HEK293 (cell line): ENCODE results near the gene WDR4.

Source experiments
- CTCF ChIA-PET: fragments of 350-600 bp; formaldehyde crosslinking; extraction: SDS; loops from one replicate; lab custom pipeline; 2021; ENCODE audit warnings: antibody characterized with exemption; lab: Yijun Ruan, JAX
- POLR2A ChIA-PET: fragments of 300-600 bp; formaldehyde crosslinking; extraction: SDS; loops from one replicate; lab custom pipeline; 2020; ENCODE audit warnings: antibody characterized with exemption, inconsistent platforms; lab: Yijun Ruan, JAX
- H3K27ac ChIP-seq: fragments of 200-500 bp; sonication (Bioruptor generic); 2 replicates; pipeline ENCODE4 v1.5.1; 2014; ENCODE audit warnings: low read depth, low read length, control low read depth, inconsistent platforms; ENCODE audit errors: extremely low read depth
- H3K36me3 ChIP-seq, 2 experiments: fragments of 200-500 bp in 1 of 2; sonication (Bioruptor generic) in 1 of 2; 1 replicate in 1 of 2; 2 replicates in 1 of 2; pipeline ENCODE4 v1.5.1; 2014 to 2017; ENCODE audit warnings: inconsistent platforms in 2 of 2, low read length in 2 of 2; ENCODE audit not compliant: control insufficient read depth in 2 of 2, insufficient read depth in 1 of 2
- H3K4me1 ChIP-seq: fragments of 200-500 bp; sonication (Bioruptor generic); 2 replicates; pipeline ENCODE4 v1.5.1; 2014; ENCODE audit warnings: mild to moderate bottlenecking, low read length, inconsistent platforms; ENCODE audit not compliant: control insufficient read depth, insufficient read depth
- H3K4me3 ChIP-seq: 2 replicates; pipeline ENCODE4 v1.5.1; 2011; ENCODE audit warnings: low read depth, mild to moderate bottlenecking, control low read depth, low read length, moderate library complexity
- H3K9me3 ChIP-seq: fragments of 200-500 bp; sonication (Bioruptor generic); 2 replicates; pipeline ENCODE4 v1.5.1; 2014; ENCODE audit warnings: low read depth, low read length, inconsistent platforms; ENCODE audit not compliant: control insufficient read depth, insufficient read depth
- KLF1 ChIP-seq: fragments of 450-650 bp; formaldehyde crosslinking; IDR thresholded peaks from 2 replicates; pipeline ENCODE4 v1.5.1; 2016; ENCODE audit warnings: missing biosample characterization, missing genetic modification characterization
- KLF16 ChIP-seq: fragments of 450-650 bp; formaldehyde crosslinking; IDR thresholded peaks from 2 replicates; pipeline ENCODE4 v1.5.1; 2017; ENCODE audit warnings: missing biosample characterization, missing genetic modification characterization
- MEIS1 ChIP-seq: sonication (generic); formaldehyde crosslinking; IDR thresholded peaks from 2 replicates; pipeline ENCODE4 v1.8.1; 2022; ENCODE audit warnings: missing genetic modification reagents, mild to moderate bottlenecking, borderline replicate concordance
- OSR2 ChIP-seq: fragments of 450-650 bp; formaldehyde crosslinking; IDR thresholded peaks from 2 replicates; pipeline ENCODE4 v1.5.1; 2016; ENCODE audit warnings: missing biosample characterization, missing genetic modification characterization
- OVOL3 ChIP-seq: fragments of 450-650 bp; formaldehyde crosslinking; IDR thresholded peaks from 2 replicates; pipeline ENCODE4 v1.5.1; 2016; ENCODE audit warnings: missing biosample characterization, missing genetic modification characterization
- RBAK ChIP-seq: fragments of 450-650 bp; formaldehyde crosslinking; IDR thresholded peaks from 2 replicates; pipeline ENCODE4 v1.5.1; 2016; ENCODE audit warnings: missing biosample characterization, missing genetic modification characterization
- REPIN1 ChIP-seq: fragments of 450-650 bp; formaldehyde crosslinking; IDR thresholded peaks from 2 replicates; pipeline ENCODE4 v1.5.1; 2017; ENCODE audit warnings: missing biosample characterization, missing genetic modification characterization, low read depth
- ZBTB21 ChIP-seq: fragments of 450-650 bp; formaldehyde crosslinking; IDR thresholded peaks from 2 replicates; pipeline ENCODE4 v1.5.1; 2017; ENCODE audit warnings: missing biosample characterization, missing genetic modification characterization
- ZBTB48 ChIP-seq: fragments of 450-650 bp; formaldehyde crosslinking; IDR thresholded peaks from 2 replicates; pipeline ENCODE4 v1.5.1; 2016; ENCODE audit warnings: missing biosample characterization, missing genetic modification characterization
- ZNF10 ChIP-seq: fragments of 450-650 bp; formaldehyde crosslinking; IDR thresholded peaks from 2 replicates; pipeline ENCODE4 v1.5.1; 2017; ENCODE audit warnings: missing biosample characterization, missing genetic modification characterization
- ZNF133 ChIP-seq: fragments of 450-650 bp; formaldehyde crosslinking; IDR thresholded peaks from 2 replicates; pipeline ENCODE4 v1.5.1; 2016; ENCODE audit warnings: missing biosample characterization, missing genetic modification characterization
- ZNF16 ChIP-seq: fragments of 450-650 bp; formaldehyde crosslinking; IDR thresholded peaks from 2 replicates; pipeline ENCODE4 v1.5.1; 2016; ENCODE audit warnings: low read depth, missing biosample characterization, missing genetic modification characterization
- ZNF324 ChIP-seq: fragments of 450-650 bp; formaldehyde crosslinking; IDR thresholded peaks from 2 replicates; pipeline ENCODE4 v1.5.1; 2016; ENCODE audit warnings: missing biosample characterization, missing genetic modification characterization
- ZNF423 ChIP-seq: fragments of 450-650 bp; formaldehyde crosslinking; IDR thresholded peaks from 2 replicates; pipeline ENCODE4 v1.5.1; 2016; ENCODE audit warnings: missing biosample characterization, missing genetic modification characterization
- ZNF510 ChIP-seq: fragments of 450-650 bp; formaldehyde crosslinking; IDR thresholded peaks from 2 replicates; pipeline ENCODE4 v1.5.1; 2018; ENCODE audit warnings: mild to moderate bottlenecking, missing genetic modification characterization, missing biosample characterization; ENCODE audit not compliant: insufficient replicate concordance
- ZNF677 ChIP-seq: fragments of 450-650 bp; IDR thresholded peaks from 2 replicates; pipeline ENCODE4 v1.5.0; 2018; ENCODE audit warnings: missing biosample characterization, mild to moderate bottlenecking, missing genetic modification characterization, moderate library complexity
- ZNF843 ChIP-seq: fragments of 450-650 bp; formaldehyde crosslinking; IDR thresholded peaks from 2 replicates; pipeline ENCODE4 v1.5.1; 2016; ENCODE audit warnings: missing biosample characterization, missing genetic modification characterization
- ZXDB ChIP-seq: fragments of 450-650 bp; formaldehyde crosslinking; IDR thresholded peaks from 2 replicates; pipeline ENCODE4 v1.5.1; 2016; ENCODE audit warnings: missing biosample characterization, missing genetic modification characterization
- TF ChIP-seq, protein P1 (sequence below): fragments of 450-650 bp; formaldehyde crosslinking; IDR thresholded peaks from 2 replicates; pipeline ENCODE4 v1.5.1; 2016; ENCODE audit warnings: missing biosample characterization, missing genetic modification characterization
- TF ChIP-seq, protein P2 (sequence below): fragments of 450-650 bp; formaldehyde crosslinking; IDR thresholded peaks from 2 replicates; pipeline ENCODE4 v1.5.1; 2016; ENCODE audit warnings: missing biosample characterization, missing genetic modification characterization
- TF ChIP-seq, protein P3 (sequence below): fragments of 450-650 bp; formaldehyde crosslinking; IDR thresholded peaks from 2 replicates; pipeline ENCODE4 v1.5.1; 2016; ENCODE audit warnings: missing biosample characterization, missing genetic modification characterization
- TF ChIP-seq, protein P4 (sequence below): fragments of 450-650 bp; formaldehyde crosslinking; IDR thresholded peaks from 2 replicates; pipeline ENCODE4 v1.5.1; 2016; ENCODE audit warnings: missing biosample characterization, missing genetic modification characterization
- TF ChIP-seq, protein P5 (sequence below): fragments of 450-650 bp; formaldehyde crosslinking; IDR thresholded peaks from 2 replicates; pipeline ENCODE4 v1.5.1; 2017; ENCODE audit warnings: missing biosample characterization, missing genetic modification characterization
- TF ChIP-seq, protein P6 (sequence below): fragments of 450-650 bp; formaldehyde crosslinking; IDR thresholded peaks from 2 replicates; pipeline ENCODE4; 2016; ENCODE audit warnings: missing biosample characterization, missing genetic modification characterization

The WDR4 gene

DNA sequence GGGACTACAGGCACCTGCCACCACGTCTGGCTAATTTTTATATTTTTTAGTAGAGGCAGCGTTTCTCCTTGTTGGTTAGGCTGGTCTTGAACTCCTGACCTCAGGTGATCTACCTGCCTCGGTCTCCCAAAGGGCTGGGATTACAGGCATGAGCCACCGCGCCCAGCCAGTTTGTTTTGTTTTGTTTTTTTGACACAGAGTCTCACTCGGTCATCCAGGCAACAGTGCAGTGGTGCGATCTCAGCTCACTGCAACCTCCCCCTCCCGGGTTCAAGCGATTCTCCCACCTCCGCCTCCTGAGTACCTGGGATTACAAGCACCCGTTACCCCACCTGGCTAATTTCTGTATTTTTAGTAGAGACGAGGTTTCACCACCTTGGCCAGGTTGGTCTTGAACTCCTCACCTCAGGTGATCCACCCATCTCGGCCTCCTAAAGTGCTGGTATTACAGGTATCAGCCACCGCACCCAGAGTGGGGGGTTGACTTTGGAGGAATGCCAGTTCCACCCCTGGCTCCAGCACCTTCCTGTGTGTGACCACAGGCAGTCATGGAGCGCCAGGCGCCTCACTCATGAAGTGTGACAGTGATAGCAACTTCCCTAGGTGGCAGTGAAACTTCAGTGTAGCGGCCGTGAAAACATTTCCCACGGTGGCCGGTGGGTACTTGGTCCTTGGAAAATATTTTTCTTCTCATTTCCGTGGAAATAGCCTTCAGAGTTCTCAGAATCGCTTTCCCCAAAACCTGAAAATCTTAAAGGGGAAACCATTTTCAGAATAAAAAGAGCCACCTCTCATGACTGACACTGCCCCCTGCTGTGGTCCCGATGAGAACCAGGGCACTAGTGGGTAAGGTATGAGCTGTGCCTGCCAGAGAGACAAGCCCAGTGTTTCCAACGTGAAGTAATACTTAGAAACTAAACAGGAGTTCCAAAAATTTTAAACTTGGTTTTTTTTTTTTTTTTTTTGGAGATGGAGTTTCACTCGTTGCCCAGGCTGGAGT lies 48.6 kb downstream of the WDR4 start:
- ChIA-PET POLR2A (interaction anchor here (0.7 to 1.4 kb wide), 3 partner anchors 14 to 277 kb away, joined by 3 to 6 read pairs (median 4); no protein-coding TSS in a partner anchor), CTCF (interaction anchor here (0.7 kb wide), 1 partner anchor 186 kb away, joined by 3 read pairs; no protein-coding TSS in a partner anchor)
- Histone ChIP-seq H3K36me3 (no peaks in the 10 kb centered on the region), H3K27ac (no peak overlapping the region), H3K4me1 (no peaks in the 10 kb centered on the region), H3K9me3 (no peaks in the 10 kb centered on the region), H3K4me3 (no peak overlapping the region)
- TF ChIP-seq ZNF133 (tag by site-specific recombination) (no peak), ZBTB48 (tag by site-specific recombination) (no peak), ZNF423 (tag by site-specific recombination) (0 out of 2 replicates have a peak, but pooled peaks have one; percentile 38), ZNF510 (tag by site-specific recombination) (no peak), ZNF843 (tag by site-specific recombination) (no peak), ZNF16 (tag by site-specific recombination) (no peak), KLF16 (tag by site-specific recombination) (0 out of 2 replicates have a peak, but pooled peaks have one; percentile 31), KLF1 (tag by site-specific recombination) (peak; percentile 89), RBAK (no peak), OVOL3 (tag by site-specific recombination) (no peak), ZBTB21 (tag by site-specific recombination) (no peak), ZXDB (tag by site-specific recombination) (no peak), ZNF10 (tag by site-specific recombination) (no peak), ZNF324 (tag by site-specific recombination) (0 out of 2 replicates have a peak, but pooled peaks have one; percentile 44), REPIN1 (no peak), ZNF677 (tag by site-specific recombination) (no peak), MEIS1 (no peak), OSR2 (no peak)
- TF ChIP-seq, protein P1, sequence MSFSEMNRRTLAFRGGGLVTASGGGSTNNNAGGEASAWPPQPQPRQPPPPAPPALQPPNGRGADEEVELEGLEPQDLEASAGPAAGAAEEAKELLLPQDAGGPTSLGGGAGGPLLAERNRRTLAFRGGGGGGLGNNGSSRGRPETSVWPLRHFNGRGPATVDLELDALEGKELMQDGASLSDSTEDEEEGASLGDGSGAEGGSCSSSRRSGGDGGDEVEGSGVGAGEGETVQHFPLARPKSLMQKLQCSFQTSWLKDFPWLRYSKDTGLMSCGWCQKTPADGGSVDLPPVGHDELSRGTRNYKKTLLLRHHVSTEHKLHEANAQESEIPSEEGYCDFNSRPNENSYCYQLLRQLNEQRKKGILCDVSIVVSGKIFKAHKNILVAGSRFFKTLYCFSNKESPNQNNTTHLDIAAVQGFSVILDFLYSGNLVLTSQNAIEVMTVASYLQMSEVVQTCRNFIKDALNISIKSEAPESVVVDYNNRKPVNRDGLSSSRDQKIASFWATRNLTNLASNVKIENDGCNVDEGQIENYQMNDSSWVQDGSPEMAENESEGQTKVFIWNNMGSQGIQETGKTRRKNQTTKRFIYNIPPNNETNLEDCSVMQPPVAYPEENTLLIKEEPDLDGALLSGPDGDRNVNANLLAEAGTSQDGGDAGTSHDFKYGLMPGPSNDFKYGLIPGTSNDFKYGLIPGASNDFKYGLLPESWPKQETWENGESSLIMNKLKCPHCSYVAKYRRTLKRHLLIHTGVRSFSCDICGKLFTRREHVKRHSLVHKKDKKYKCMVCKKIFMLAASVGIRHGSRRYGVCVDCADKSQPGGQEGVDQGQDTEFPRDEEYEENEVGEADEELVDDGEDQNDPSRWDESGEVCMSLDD (tag by site-specific recombination) = no peak
- TF ChIP-seq, protein P2, sequence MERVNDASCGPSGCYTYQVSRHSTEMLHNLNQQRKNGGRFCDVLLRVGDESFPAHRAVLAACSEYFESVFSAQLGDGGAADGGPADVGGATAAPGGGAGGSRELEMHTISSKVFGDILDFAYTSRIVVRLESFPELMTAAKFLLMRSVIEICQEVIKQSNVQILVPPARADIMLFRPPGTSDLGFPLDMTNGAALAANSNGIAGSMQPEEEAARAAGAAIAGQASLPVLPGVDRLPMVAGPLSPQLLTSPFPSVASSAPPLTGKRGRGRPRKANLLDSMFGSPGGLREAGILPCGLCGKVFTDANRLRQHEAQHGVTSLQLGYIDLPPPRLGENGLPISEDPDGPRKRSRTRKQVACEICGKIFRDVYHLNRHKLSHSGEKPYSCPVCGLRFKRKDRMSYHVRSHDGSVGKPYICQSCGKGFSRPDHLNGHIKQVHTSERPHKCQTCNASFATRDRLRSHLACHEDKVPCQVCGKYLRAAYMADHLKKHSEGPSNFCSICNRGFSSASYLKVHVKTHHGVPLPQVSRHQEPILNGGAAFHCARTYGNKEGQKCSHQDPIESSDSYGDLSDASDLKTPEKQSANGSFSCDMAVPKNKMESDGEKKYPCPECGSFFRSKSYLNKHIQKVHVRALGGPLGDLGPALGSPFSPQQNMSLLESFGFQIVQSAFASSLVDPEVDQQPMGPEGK (tag by site-specific recombination) = 0 out of 2 replicates have a peak, but pooled peaks have one; percentile 27
- TF ChIP-seq, protein P3, sequence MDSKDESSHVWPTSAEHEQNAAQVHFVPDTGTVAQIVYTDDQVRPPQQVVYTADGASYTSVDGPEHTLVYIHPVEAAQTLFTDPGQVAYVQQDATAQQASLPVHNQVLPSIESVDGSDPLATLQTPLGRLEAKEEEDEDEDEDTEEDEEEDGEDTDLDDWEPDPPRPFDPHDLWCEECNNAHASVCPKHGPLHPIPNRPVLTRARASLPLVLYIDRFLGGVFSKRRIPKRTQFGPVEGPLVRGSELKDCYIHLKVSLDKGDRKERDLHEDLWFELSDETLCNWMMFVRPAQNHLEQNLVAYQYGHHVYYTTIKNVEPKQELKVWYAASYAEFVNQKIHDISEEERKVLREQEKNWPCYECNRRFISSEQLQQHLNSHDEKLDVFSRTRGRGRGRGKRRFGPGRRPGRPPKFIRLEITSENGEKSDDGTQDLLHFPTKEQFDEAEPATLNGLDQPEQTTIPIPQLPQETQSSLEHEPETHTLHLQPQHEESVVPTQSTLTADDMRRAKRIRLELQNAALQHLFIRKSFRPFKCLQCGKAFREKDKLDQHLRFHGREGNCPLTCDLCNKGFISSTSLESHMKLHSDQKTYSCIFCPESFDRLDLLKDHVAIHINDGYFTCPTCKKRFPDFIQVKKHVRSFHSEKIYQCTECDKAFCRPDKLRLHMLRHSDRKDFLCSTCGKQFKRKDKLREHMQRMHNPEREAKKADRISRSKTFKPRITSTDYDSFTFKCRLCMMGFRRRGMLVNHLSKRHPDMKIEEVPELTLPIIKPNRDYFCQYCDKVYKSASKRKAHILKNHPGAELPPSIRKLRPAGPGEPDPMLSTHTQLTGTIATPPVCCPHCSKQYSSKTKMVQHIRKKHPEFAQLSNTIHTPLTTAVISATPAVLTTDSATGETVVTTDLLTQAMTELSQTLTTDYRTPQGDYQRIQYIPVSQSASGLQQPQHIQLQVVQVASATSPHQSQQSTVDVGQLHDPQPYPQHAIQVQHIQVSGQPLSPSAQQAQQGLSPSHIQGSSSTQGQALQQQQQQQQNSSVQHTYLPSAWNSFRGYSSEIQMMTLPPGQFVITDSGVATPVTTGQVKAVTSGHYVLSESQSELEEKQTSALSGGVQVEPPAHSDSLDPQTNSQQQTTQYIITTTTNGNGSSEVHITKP = peak; percentile 37
- TF ChIP-seq, protein P4, sequence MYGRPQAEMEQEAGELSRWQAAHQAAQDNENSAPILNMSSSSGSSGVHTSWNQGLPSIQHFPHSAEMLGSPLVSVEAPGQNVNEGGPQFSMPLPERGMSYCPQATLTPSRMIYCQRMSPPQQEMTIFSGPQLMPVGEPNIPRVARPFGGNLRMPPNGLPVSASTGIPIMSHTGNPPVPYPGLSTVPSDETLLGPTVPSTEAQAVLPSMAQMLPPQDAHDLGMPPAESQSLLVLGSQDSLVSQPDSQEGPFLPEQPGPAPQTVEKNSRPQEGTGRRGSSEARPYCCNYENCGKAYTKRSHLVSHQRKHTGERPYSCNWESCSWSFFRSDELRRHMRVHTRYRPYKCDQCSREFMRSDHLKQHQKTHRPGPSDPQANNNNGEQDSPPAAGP (tag by site-specific recombination) = 0 out of 2 replicates have a peak, but pooled peaks have one; percentile 22
- TF ChIP-seq, protein P5, sequence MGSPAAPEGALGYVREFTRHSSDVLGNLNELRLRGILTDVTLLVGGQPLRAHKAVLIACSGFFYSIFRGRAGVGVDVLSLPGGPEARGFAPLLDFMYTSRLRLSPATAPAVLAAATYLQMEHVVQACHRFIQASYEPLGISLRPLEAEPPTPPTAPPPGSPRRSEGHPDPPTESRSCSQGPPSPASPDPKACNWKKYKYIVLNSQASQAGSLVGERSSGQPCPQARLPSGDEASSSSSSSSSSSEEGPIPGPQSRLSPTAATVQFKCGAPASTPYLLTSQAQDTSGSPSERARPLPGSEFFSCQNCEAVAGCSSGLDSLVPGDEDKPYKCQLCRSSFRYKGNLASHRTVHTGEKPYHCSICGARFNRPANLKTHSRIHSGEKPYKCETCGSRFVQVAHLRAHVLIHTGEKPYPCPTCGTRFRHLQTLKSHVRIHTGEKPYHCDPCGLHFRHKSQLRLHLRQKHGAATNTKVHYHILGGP (tag by site-specific recombination) = no peak
- TF ChIP-seq, protein P6, sequence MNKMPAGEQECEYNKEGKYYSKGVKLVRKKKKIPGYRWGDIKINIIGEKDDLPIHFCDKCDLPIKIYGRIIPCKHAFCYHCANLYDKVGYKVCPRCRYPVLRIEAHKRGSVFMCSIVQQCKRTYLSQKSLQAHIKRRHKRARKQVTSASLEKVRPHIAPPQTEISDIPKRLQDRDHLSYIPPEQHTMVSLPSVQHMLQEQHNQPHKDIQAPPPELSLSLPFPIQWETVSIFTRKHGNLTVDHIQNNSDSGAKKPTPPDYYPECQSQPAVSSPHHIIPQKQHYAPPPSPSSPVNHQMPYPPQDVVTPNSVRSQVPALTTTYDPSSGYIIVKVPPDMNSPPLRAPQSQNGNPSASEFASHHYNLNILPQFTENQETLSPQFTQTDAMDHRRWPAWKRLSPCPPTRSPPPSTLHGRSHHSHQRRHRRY (tag by site-specific recombination) = no peak
